Measurements from ENCODE around the gene ETV5. TPM values are rescaled to one million over a fixed set of nuclear protein-coding genes. Genes with fewer than 3 reads are reported as not detected.

The ETV5 gene
- total and polyA plus RNA-seq, 2 of the 4 experiments (the other 2 are of a cell fraction) = 15.7 to 20.1 TPM

- DNase-seq (no peak), ATAC-seq (ENCODE audit: low read depth) (no peak)
- no peaks in the 10 kb centered on the region for H4K20me1 ChIP-seq (ENCODE audit: insufficient read depth, low read length)
- H3K9me3 ChIP-seq (ENCODE audit: control insufficient read depth, insufficient read depth, low read length) = no peaks in the 10 kb centered on the region
- peaks cover 8% of the 10 kb centered on the region for H3K27me3 ChIP-seq (ENCODE audit: control insufficient read depth, insufficient read depth, low read length)
- CTCF ChIA-PET = interaction anchor here (1.4 kb wide), 1 partner anchor 11 kb away, joined by 6 read pairs; no protein-coding TSS in a partner anchor
- no peak overlapping the region for H3K14ac ChIP-seq (replicated peaks; ENCODE audit: low read depth, low read length)
- POLR2A ChIA-PET (ENCODE audit: unreplicated experiment) = no interaction called here
- dilution Hi-C loops (cut with HindIII; ENCODE audit: low sequenced_read_pairs, unreplicated experiment) = no loop called here
- H3K9ac ChIP-seq (ENCODE audit: low read depth, low read length) = no peak overlapping the region
- no peaks in the 10 kb centered on the region; the same call in 1 of the 2 replicates for H3K4me1 ChIP-seq (ENCODE audit: control insufficient read depth, insufficient read depth, low read length)
- in situ Hi-C loops (cut with MboI; ENCODE audit: low sequenced_read_pairs) = no loop called here
- H3K9me1 ChIP-seq (ENCODE audit: insufficient read depth, low read length) = no peaks in the 10 kb centered on the region
- no peaks in the 10 kb centered on the region for H3K79me1 ChIP-seq (ENCODE audit: low read depth in 1 of 2, low read length in 2 of 2)
- no peak overlapping the region for H4K91ac ChIP-seq (ENCODE audit: insufficient read depth, low read depth, low read length)
- H2BK120ac ChIP-seq (ENCODE audit: low read depth, low read length) = no peak overlapping the region
- H4K5ac ChIP-seq (ENCODE audit: low read depth, low read length) = no peak overlapping the region
- no peak overlapping the region for H3K18ac ChIP-seq (ENCODE audit: low read depth, low read length)
- no peak overlapping the region for H2BK5ac ChIP-seq (ENCODE audit: low read depth, low read length, poor library complexity, severe bottlenecking)
- TF ChIP-seq RCOR1 (IDR thresholded peaks at IDR 0.05; ENCODE audit: insufficient replicate concordance, low read length) (no peak), MXI1 (IDR thresholded peaks at IDR 0.05; ENCODE audit: borderline replicate concordance, low read depth, low read length) (no peak), CEBPB (IDR thresholded peaks at IDR 0.05; ENCODE audit: low read depth, low read length) (no peak), NFE2L2 (IDR thresholded peaks at IDR 0.05; ENCODE audit: low read depth, low read length) (no peak), MAFK (IDR thresholded peaks at IDR 0.05; ENCODE audit: low read depth, low read length) (no peak), USF2 (IDR thresholded peaks at IDR 0.05; ENCODE audit: low read depth, low read length) (no peak), CHD1 (IDR thresholded peaks at IDR 0.05; ENCODE audit: low read depth, low read length) (no peak), SMC3 (IDR thresholded peaks at IDR 0.05; ENCODE audit: low read depth, low read length) (no peak)
- TF ChIP-seq, protein P1, sequence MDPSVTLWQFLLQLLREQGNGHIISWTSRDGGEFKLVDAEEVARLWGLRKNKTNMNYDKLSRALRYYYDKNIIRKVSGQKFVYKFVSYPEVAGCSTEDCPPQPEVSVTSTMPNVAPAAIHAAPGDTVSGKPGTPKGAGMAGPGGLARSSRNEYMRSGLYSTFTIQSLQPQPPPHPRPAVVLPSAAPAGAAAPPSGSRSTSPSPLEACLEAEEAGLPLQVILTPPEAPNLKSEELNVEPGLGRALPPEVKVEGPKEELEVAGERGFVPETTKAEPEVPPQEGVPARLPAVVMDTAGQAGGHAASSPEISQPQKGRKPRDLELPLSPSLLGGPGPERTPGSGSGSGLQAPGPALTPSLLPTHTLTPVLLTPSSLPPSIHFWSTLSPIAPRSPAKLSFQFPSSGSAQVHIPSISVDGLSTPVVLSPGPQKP (IDR thresholded peaks at IDR 0.05; ENCODE audit: borderline replicate concordance, low read depth, low read length) = no peak
- TF ChIP-seq, protein P2, sequence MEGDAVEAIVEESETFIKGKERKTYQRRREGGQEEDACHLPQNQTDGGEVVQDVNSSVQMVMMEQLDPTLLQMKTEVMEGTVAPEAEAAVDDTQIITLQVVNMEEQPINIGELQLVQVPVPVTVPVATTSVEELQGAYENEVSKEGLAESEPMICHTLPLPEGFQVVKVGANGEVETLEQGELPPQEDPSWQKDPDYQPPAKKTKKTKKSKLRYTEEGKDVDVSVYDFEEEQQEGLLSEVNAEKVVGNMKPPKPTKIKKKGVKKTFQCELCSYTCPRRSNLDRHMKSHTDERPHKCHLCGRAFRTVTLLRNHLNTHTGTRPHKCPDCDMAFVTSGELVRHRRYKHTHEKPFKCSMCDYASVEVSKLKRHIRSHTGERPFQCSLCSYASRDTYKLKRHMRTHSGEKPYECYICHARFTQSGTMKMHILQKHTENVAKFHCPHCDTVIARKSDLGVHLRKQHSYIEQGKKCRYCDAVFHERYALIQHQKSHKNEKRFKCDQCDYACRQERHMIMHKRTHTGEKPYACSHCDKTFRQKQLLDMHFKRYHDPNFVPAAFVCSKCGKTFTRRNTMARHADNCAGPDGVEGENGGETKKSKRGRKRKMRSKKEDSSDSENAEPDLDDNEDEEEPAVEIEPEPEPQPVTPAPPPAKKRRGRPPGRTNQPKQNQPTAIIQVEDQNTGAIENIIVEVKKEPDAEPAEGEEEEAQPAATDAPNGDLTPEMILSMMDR (conservative IDR thresholded peaks at IDR 0.05; ENCODE audit: low read depth, low read length) = no peak
- no peaks in the 10 kb centered on the region for H3K36me3 ChIP-seq (ENCODE audit: control insufficient read depth, insufficient read depth, low read length)
- intact Hi-C loops (cut with micrococcal nuclease) = no loop called here
- H2AK5ac ChIP-seq (ENCODE audit: low read depth, low read length) = no peak overlapping the region
- no peak overlapping the region for H3K4me3 ChIP-seq (ENCODE audit: insufficient read depth, low read depth, low read length)
- H3K27ac ChIP-seq (ENCODE audit: insufficient read depth, low read length) = no peak overlapping the region
- no peak overlapping the region for H2AK9ac ChIP-seq (replicated peaks; ENCODE audit: low read depth, low read length, poor library complexity)
- no CpG with 5 or more reads among the region's 2 CpGs for WGBS, 2 experiments (ENCODE audit: extremely low coverage in 2 of 2, insufficient read length in 1 of 2)
- BruUV-seq (replicated peaks) = no TSS peak
- H2BK20ac ChIP-seq (ENCODE audit: low read depth, low read length) = no peak overlapping the region
- H3K56ac ChIP-seq (ENCODE audit: extremely low read depth, insufficient read depth, low read length) = no peak overlapping the region
- no peak overlapping the region for H4K8ac ChIP-seq (ENCODE audit: low read depth in 2 of 2, low read length in 2 of 2)
- H2AFZ ChIP-seq (replicated peaks; ENCODE audit: low read length, poor library complexity) = no peak overlapping the region
- H3K4me2 ChIP-seq (ENCODE audit: low read depth, low read length) = no peak overlapping the region
- H2BK15ac ChIP-seq (ENCODE audit: low read depth, low read length) = no peak overlapping the region
- H3K4ac ChIP-seq (ENCODE audit: low read depth, low read length) = no peak overlapping the region
- no peak overlapping the region for H3K23ac ChIP-seq (ENCODE audit: low read depth, low read length)
Measured at GRCh38 chr3:186001842-186002241, 107.0 kb downstream of the ETV5 start.

Measured in IMR-90 (cell line).